HepG2 (cell line): ENCODE measurements around the gene ST6GALNAC2. TPM values are rescaled to one million over a fixed set of nuclear protein-coding genes. Genes with fewer than 3 reads are reported as not detected.

ENCODE experiments used
- CHD2 ChIP-seq: IDR thresholded peaks from 2 replicates; pipeline ENCODE4 v1.6.1; 2011; ENCODE audit warnings: low read depth, low read length, improper control_type of control experiment
- DMAP1 ChIP-seq: IDR thresholded peaks from 2 replicates; pipeline ENCODE4 v1.6.1; 2016
- ELF3 ChIP-seq: IDR thresholded peaks from 2 replicates; pipeline ENCODE4 v1.6.1; 2016; ENCODE audit warnings: missing genetic modification reagents, missing compliant biosample characterization
- KDM1A ChIP-seq: IDR thresholded peaks from 2 replicates; pipeline ENCODE4 v1.6.1; 2016; ENCODE audit warnings: missing compliant biosample characterization
- MEF2D ChIP-seq: sonication (generic); formaldehyde crosslinking; IDR thresholded peaks from 2 replicates; pipeline ENCODE4 v1.5.1; 2020; ENCODE audit warnings: mild to moderate bottlenecking, missing genetic modification reagents
- XRCC5 ChIP-seq: fragments of 200-400 bp; formaldehyde crosslinking; optimal IDR thresholded peaks from 2 replicates; pipeline ENCODE3; 2017; ENCODE audit warnings: mild to moderate bottlenecking, low read length
- YEATS2 ChIP-seq: sonication (generic); formaldehyde crosslinking; IDR thresholded peaks from 2 replicates; pipeline ENCODE4 v1.4.0; 2020; ENCODE audit warnings: missing genetic modification reagents, borderline replicate concordance
- polyA plus RNA-seq, 8 experiments: library from polyadenylated mRNA; depleted of rRNA in 3 of 8; stranded (reverse) in 7 of 8; unstranded in 1 of 8; fragments of >200 nt; fragmentation: Illumina TruSeq in 4 of 8; extraction: Trizol in 4 of 8; gene quantifications; 2 replicates each; pipeline versions ENCODE4 v1.2.1 to v1.2.3, GENCODE V29; 2011 to 2016; ENCODE audit warnings: low read depth in 4 of 8, missing spikeins in 1 of 8, mixed read lengths in 1 of 8; ENCODE audit not compliant: insufficient read depth in 1 of 8
- total RNA-seq, 5 experiments: library from RNA; depleted of rRNA; stranded (reverse); fragments of >200 nt; fragmentation: Illumina TruSeq; extraction: Trizol; gene quantifications; 2 replicates each; pipeline ENCODE4 v1.2.3, GENCODE V29; 2016; ENCODE audit warnings: low read depth in 1 of 5
- TF ChIP-seq, protein P1 (sequence below): sonication (generic); formaldehyde crosslinking; IDR thresholded peaks from 2 replicates; pipeline ENCODE4 v1.4.0; 2020; ENCODE audit warnings: missing genetic modification reagents, borderline replicate concordance
- TF ChIP-seq, protein P2 (sequence below), 2 experiments: sonication (generic) in 1 of 2; formaldehyde crosslinking in 1 of 2; IDR thresholded peaks; 2 replicates each; pipeline versions ENCODE4 v1.4.0 to v1.6.1; 2016 to 2020; ENCODE audit warnings: borderline replicate concordance in 1 of 2, low read depth in 1 of 2, mild to moderate bottlenecking in 1 of 2, missing genetic modification reagents in 1 of 2
- TF ChIP-seq, protein P3 (sequence below): IDR thresholded peaks from 2 replicates; pipeline ENCODE4 v1.6.1; 2016; ENCODE audit warnings: mild to moderate bottlenecking
- TF ChIP-seq, protein P4 (sequence below): sonication (generic); formaldehyde crosslinking; conservative IDR thresholded peaks from 2 replicates; pipeline ENCODE4 v1.8.0; 2022; ENCODE audit warnings: mild to moderate bottlenecking, moderate library complexity, missing genetic modification reagents
- TF ChIP-seq, protein P5 (sequence below): sonication (generic); formaldehyde crosslinking; IDR thresholded peaks from 2 replicates; pipeline ENCODE4 v1.8.1; 2023; ENCODE audit warnings: mild to moderate bottlenecking, missing genetic modification reagents
- TF ChIP-seq, protein P6 (sequence below): sonication (generic); formaldehyde crosslinking; IDR thresholded peaks from 2 replicates; pipeline ENCODE4 v1.4.0; 2020; ENCODE audit warnings: missing genetic modification reagents, borderline replicate concordance

Gene ST6GALNAC2
- total and polyA plus RNA-seq, 2 of the 13 experiments (the other 11 are each of a cell fraction or from before 2014, with no cell fraction given), result 0.12 to 0.49 TPM

DNA sequence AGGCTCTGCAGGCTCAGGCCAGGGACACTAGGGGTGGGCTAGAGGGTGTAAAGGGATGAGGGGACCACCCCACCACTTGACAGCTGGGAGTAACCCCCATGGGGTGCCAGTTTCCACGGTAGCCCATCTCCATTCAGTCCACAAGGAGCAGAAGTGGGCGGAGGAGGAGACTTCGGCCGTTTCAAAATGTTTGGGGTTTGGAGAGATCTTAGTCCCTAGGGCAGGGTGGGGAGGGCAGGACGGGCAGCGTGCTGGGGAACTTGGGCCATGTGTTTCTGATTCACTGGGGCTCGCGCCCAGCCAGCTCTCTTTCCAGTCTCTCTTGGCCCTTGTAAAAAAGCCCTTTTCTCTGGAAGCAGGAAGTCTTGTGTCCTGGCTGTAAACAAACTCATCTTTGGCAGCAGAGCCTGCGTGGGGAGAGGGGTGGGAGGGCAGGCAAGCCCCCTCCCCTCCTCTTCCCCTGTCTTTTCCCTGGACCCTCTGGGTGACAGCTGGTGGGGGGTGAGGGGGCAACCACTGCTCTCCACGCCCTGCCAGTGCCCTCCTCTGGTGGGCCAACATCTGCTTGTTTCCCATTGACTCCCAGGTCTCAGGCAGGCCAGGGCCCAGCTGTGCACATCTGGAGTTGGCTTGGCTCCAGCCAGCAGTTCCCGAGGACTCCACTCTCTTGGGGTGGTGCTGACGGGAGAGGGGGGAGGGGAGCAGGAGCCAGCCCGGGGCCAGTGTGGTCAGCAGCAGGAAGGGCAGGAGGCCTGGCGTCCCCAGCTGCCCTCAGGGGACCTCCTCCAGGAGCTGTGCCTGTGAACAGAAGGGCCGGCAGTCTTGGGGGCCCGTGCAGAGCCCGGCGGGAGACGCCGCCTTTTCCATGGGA lies 56.2 kb downstream of the ST6GALNAC2 start (continued):
- TF ChIP-seq, protein P1, sequence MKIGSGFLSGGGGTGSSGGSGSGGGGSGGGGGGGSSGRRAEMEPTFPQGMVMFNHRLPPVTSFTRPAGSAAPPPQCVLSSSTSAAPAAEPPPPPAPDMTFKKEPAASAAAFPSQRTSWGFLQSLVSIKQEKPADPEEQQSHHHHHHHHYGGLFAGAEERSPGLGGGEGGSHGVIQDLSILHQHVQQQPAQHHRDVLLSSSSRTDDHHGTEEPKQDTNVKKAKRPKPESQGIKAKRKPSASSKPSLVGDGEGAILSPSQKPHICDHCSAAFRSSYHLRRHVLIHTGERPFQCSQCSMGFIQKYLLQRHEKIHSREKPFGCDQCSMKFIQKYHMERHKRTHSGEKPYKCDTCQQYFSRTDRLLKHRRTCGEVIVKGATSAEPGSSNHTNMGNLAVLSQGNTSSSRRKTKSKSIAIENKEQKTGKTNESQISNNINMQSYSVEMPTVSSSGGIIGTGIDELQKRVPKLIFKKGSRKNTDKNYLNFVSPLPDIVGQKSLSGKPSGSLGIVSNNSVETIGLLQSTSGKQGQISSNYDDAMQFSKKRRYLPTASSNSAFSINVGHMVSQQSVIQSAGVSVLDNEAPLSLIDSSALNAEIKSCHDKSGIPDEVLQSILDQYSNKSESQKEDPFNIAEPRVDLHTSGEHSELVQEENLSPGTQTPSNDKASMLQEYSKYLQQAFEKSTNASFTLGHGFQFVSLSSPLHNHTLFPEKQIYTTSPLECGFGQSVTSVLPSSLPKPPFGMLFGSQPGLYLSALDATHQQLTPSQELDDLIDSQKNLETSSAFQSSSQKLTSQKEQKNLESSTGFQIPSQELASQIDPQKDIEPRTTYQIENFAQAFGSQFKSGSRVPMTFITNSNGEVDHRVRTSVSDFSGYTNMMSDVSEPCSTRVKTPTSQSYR (CRISPR knock-in tag), result peak; percentile 95
- peak; percentile 38; the same call in 1 of the 2 replicates for TF ChIP-seq CHD2
- TF ChIP-seq, protein P2, sequence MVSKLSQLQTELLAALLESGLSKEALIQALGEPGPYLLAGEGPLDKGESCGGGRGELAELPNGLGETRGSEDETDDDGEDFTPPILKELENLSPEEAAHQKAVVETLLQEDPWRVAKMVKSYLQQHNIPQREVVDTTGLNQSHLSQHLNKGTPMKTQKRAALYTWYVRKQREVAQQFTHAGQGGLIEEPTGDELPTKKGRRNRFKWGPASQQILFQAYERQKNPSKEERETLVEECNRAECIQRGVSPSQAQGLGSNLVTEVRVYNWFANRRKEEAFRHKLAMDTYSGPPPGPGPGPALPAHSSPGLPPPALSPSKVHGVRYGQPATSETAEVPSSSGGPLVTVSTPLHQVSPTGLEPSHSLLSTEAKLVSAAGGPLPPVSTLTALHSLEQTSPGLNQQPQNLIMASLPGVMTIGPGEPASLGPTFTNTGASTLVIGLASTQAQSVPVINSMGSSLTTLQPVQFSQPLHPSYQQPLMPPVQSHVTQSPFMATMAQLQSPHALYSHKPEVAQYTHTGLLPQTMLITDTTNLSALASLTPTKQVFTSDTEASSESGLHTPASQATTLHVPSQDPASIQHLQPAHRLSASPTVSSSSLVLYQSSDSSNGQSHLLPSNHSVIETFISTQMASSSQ (IDR thresholded peaks at IDR 0.05; ENCODE audit: low read depth), result no peak
- TF ChIP-seq, protein P2 (CRISPR knock-in tag; IDR thresholded peaks at IDR 0.05; ENCODE audit: borderline replicate concordance), result peak; percentile 23; the same call in 1 of the 2 replicates
- no peak for TF ChIP-seq KDM1A (CRISPR knock-in tag)
- TF ChIP-seq, protein P3, sequence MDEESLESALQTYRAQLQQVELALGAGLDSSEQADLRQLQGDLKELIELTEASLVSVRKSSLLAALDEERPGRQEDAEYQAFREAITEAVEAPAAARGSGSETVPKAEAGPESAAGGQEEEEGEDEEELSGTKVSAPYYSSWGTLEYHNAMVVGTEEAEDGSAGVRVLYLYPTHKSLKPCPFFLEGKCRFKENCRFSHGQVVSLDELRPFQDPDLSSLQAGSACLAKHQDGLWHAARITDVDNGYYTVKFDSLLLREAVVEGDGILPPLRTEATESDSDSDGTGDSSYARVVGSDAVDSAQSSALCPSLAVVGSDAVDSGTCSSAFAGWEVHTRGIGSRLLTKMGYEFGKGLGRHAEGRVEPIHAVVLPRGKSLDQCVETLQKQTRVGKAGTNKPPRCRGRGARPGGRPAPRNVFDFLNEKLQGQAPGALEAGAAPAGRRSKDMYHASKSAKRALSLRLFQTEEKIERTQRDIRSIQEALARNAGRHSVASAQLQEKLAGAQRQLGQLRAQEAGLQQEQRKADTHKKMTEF (CRISPR knock-in tag), result peak; percentile 44; the same call in 1 of the 2 replicates
- TF ChIP-seq, protein P4, sequence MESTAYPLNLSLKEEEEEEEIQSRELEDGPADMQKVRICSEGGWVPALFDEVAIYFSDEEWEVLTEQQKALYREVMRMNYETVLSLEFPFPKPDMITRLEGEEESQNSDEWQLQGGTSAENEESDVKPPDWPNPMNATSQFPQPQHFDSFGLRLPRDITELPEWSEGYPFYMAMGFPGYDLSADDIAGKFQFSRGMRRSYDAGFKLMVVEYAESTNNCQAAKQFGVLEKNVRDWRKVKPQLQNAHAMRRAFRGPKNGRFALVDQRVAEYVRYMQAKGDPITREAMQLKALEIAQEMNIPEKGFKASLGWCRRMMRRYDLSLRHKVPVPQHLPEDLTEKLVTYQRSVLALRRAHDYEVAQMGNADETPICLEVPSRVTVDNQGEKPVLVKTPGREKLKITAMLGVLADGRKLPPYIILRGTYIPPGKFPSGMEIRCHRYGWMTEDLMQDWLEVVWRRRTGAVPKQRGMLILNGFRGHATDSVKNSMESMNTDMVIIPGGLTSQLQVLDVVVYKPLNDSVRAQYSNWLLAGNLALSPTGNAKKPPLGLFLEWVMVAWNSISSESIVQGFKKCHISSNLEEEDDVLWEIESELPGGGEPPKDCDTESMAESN (CRISPR knock-in tag), result no peak
- TF ChIP-seq, protein P5, sequence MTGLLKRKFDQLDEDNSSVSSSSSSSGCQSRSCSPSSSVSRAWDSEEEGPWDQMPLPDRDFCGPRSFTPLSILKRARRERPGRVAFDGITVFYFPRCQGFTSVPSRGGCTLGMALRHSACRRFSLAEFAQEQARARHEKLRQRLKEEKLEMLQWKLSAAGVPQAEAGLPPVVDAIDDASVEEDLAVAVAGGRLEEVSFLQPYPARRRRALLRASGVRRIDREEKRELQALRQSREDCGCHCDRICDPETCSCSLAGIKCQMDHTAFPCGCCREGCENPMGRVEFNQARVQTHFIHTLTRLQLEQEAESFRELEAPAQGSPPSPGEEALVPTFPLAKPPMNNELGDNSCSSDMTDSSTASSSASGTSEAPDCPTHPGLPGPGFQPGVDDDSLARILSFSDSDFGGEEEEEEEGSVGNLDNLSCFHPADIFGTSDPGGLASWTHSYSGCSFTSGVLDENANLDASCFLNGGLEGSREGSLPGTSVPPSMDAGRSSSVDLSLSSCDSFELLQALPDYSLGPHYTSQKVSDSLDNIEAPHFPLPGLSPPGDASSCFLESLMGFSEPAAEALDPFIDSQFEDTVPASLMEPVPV (CRISPR knock-in tag), result peak; percentile 78
- peak; percentile 18; the same call in 1 of the 2 replicates for TF ChIP-seq MEF2D (CRISPR knock-in tag)
- peak; percentile 59 for TF ChIP-seq ELF3 (CRISPR knock-in tag)
- no peak for TF ChIP-seq DMAP1 (CRISPR knock-in tag)
- TF ChIP-seq, protein P6, sequence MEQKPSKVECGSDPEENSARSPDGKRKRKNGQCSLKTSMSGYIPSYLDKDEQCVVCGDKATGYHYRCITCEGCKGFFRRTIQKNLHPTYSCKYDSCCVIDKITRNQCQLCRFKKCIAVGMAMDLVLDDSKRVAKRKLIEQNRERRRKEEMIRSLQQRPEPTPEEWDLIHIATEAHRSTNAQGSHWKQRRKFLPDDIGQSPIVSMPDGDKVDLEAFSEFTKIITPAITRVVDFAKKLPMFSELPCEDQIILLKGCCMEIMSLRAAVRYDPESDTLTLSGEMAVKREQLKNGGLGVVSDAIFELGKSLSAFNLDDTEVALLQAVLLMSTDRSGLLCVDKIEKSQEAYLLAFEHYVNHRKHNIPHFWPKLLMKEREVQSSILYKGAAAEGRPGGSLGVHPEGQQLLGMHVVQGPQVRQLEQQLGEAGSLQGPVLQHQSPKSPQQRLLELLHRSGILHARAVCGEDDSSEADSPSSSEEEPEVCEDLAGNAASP, result peak; percentile 95
- 0 out of 2 replicates have a peak, but pooled peaks have one; percentile 11 for TF ChIP-seq YEATS2 (CRISPR knock-in tag)
- no peak for TF ChIP-seq XRCC5
